Epithelial cell of esophagus (primary cell): ENCODE measurements around the gene WDFY2.
"Not testable (repeated sequence)": the region's sequence is repeated elsewhere in the genome, so short reads cannot be mapped to it uniquely, and the experiment has no call there.

Experiments
- DNase-seq: peaks from one replicate; pipeline ENCODE4 v3.0.0; 2010; ENCODE audit warnings: low read depth
- H3K4me3 ChIP-seq: 2 replicates; pipeline ENCODE4 v1.5.1; 2011; ENCODE audit warnings: mild to moderate bottlenecking, low read length, control low read depth
- TF ChIP-seq, protein P1 (sequence below): IDR thresholded peaks from 2 replicates; pipeline ENCODE4 v1.5.1; 2011; ENCODE audit warnings: low read depth, mild to moderate bottlenecking, low read length, control low read depth, inconsistent platforms; ENCODE audit not compliant: insufficient read depth; ENCODE audit errors: missing control alignments

The WDFY2 gene

DNA sequence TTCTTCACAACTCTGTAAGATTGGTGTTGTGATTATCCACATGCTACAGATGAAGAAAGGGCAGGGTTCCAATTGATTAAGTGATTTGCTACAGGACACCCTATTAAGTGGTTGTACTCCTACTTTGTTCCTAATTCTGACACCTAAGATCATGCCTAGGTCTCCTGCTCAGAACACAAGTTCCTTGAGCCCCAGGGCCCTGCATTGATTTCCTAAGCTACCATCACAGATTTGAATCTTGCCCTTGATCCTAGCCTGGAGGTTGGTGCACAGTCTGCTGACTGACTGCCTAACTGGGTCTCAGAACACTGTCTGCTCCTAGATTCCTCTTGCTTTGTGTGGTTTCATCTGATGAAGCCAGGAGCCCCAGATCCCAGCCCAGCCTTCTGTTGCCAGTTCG, 19.6 kb upstream of the WDFY2 start:
- TF ChIP-seq, protein P1, sequence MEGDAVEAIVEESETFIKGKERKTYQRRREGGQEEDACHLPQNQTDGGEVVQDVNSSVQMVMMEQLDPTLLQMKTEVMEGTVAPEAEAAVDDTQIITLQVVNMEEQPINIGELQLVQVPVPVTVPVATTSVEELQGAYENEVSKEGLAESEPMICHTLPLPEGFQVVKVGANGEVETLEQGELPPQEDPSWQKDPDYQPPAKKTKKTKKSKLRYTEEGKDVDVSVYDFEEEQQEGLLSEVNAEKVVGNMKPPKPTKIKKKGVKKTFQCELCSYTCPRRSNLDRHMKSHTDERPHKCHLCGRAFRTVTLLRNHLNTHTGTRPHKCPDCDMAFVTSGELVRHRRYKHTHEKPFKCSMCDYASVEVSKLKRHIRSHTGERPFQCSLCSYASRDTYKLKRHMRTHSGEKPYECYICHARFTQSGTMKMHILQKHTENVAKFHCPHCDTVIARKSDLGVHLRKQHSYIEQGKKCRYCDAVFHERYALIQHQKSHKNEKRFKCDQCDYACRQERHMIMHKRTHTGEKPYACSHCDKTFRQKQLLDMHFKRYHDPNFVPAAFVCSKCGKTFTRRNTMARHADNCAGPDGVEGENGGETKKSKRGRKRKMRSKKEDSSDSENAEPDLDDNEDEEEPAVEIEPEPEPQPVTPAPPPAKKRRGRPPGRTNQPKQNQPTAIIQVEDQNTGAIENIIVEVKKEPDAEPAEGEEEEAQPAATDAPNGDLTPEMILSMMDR: no peak
- H3K4me3 ChIP-seq: no peak overlapping the region
- no peak for DNase-seq

DNA sequence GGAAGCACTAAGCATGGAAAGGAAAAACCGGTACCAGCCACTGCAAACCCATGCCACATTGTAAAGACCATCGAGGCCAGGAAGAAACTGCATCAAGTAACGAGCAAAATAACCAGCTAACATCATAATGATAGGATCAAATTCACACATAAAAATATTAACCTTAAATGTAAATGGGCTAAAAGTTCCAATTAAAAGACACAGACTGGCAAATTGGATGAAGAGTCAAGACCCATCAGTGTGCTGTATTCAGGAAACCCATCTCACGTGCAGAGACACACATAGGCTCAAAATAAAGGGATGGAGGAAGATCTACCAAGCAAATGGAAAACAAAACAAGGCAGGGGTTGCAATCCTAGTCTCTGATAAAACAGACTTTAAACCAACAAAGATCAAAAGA, 15.3 kb upstream of the WDFY2 start:
- H3K4me3 ChIP-seq, DNase-seq: not testable (repeated sequence)

DNA sequence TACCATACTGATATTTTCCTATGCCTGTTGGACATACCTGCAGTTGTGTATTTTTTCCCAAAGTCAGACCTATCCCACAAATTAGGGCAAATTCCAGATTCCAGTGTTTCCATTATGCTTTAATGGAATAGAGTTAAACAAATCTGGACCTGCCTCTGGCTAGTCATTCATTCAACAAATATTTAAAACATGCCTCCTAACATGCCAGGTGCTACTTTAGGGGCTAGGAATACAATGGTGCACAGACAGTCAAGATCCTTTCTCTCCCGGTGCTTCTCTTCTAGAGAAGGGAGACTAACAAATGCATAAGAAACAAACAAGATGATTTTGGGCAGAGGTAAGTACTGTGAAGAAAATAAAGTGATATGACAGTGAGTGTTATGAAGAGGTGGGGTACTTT, 7.5 kb upstream of the WDFY2 start:
- DNase-seq: peak; percentile 75
- peak overlapping the region; percentile 40 for H3K4me3 ChIP-seq
- TF ChIP-seq, protein P1: no peak

DNA sequence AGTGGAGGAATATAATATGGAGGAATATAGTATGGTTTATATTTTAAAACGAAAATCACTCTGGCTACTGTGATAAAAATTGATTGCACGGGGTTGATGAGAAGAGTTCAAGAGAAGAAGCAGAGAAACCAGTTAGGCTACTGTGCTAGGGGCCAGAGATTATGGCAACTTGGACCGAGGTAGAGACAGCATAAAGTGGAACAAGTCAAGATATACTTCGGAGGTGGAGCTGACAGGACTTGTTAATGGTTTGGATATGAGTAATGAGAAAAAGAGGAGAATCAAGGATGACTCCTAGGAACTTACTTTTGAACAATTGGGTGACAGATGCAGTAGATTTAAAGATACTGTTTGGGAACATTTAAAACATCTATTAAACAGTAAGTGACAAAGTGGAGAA, 6.6 kb upstream of the WDFY2 start:
- DNase-seq: peak; percentile 83
- H3K4me3 ChIP-seq: peak overlapping the region; percentile 40
- TF ChIP-seq, protein P1: no peak

DNA sequence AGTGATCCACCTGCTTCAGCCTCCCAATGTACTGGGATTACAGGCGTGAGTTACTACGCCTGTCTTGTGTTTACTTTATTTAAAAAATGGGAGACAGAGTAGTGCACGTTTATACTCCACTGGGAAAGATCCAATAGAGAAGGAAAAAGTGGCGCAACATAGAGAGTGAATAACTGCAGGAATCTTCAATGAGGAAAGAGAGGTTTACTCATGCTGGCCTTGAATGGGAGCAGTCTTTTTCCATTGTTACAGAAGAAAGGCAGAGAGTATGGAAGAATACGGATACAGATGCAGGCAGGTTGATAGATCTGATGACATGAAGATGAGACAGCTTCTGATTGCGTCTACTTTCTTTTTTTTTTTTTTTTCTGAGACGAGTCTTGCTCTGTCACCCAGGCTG, 4.6 kb upstream of the WDFY2 start:
- TF ChIP-seq, protein P1: no peak
- no peak overlapping the region for H3K4me3 ChIP-seq
- peak; percentile 67 for DNase-seq

DNA sequence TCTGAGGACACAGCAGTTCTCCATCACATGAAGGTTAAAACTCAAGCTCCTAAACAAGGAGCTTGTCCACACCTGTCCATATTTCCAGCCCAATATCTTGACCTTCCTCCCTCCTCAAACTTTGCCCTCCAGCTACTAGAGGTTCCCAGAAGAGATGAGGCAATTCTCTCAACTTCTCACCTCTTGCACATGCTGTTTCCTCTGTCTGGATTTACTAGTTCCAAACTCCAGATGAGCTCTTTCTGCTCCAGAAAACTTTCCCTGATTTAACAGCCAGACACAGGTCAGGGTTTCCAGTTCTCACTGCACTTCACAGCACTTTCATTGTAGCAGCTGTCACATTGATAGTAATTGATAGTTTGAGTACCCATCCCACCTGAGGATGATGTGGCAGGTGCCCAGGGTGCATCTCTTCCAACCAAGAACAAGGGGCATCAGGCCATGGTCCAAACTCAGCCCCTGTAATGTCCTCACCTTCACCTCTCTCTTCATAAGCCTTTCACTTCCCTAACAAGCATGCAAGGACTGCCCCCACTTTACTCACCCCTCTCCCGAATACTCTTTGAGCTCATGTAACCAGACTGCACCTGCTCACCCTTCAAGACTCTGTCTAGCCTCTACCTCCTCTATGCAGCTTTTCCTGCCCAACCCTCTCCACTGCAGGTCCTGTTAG, 3.0 kb upstream of the WDFY2 start:
- H3K4me3 ChIP-seq: no peak overlapping the region
- no peak for DNase-seq
- TF ChIP-seq, protein P1: no peak

DNA sequence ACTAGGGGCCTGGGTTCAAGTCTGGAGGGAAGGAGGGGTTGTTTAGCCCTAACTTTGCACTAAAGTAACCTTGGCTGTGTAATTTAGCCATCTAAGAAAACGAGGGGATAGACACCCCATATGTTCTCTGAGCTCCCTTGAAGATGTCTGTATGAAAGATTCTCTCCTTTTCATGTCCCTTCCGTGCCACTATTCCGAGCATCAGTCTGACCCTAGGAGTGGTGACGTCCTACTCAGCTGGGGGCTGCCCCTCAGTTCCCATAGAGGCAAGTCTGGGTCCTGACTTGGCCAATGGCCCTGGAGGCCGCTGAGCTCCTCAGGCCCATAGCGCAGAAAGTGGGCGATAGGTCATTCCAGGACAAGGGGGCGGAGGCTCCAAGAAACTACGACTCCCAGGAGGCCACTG, 790 bp upstream of the WDFY2 start:
- TF ChIP-seq, protein P1: no peak
- DNase-seq: no peak
- H3K4me3 ChIP-seq: peak overlapping the region; percentile 45
